H9 (cell line): ENCODE results near the gene RAP1B. TPM values are rescaled to one million over a fixed set of nuclear protein-coding genes. Genes with fewer than 3 reads are reported as not detected.

Experiments used
- DNase-seq: peaks from one replicate; pipeline ENCODE4 v3.0.0-alpha.2; 2017
- H2AFZ ChIP-seq: one replicate; pipeline ENCODE4 v1.6.1; 2013; ENCODE audit warnings: mild to moderate bottlenecking, low read length, control low read depth, moderate library complexity
- H2AK5ac ChIP-seq: 2 replicates; pipeline ENCODE4 v1.6.1; 2013; ENCODE audit warnings: low read length, control low read depth, mixed read lengths; ENCODE audit not compliant: insufficient read length
- H2BK120ac ChIP-seq: one replicate; pipeline ENCODE4 v1.6.1; 2013; ENCODE audit warnings: low read depth, mild to moderate bottlenecking, low read length, control low read depth, inconsistent platforms; ENCODE audit not compliant: poor library complexity, severe bottlenecking
- H2BK12ac ChIP-seq: 2 replicates; pipeline ENCODE4 v1.6.1; 2013; ENCODE audit warnings: low read length, control low read depth, mixed read lengths, low read depth; ENCODE audit not compliant: insufficient read length
- H2BK15ac ChIP-seq: 2 replicates; pipeline ENCODE4 v1.6.1; 2013; ENCODE audit warnings: low read depth, low read length, control low read depth
- H2BK20ac ChIP-seq: one replicate; pipeline ENCODE4 v1.6.1; 2013; ENCODE audit warnings: low read depth, mild to moderate bottlenecking, low read length, control low read depth, inconsistent platforms; ENCODE audit not compliant: poor library complexity, severe bottlenecking
- H2BK5ac ChIP-seq: 2 replicates; pipeline ENCODE4 v1.6.1; 2013; ENCODE audit warnings: low read length, control low read depth, mixed read lengths; ENCODE audit not compliant: insufficient read length
- H3K14ac ChIP-seq: 2 replicates; pipeline ENCODE4 v1.6.1; 2013; ENCODE audit warnings: low read length, control low read depth; ENCODE audit not compliant: insufficient read depth
- H3K18ac ChIP-seq: 2 replicates; pipeline ENCODE4 v1.6.1; 2013; ENCODE audit warnings: low read depth, mild to moderate bottlenecking, mixed read lengths, low read length, control low read depth; ENCODE audit not compliant: insufficient read length
- H3K23ac ChIP-seq: 2 replicates; pipeline ENCODE4 v1.6.1; 2013; ENCODE audit warnings: low read length, control low read depth, mixed read lengths, low read depth; ENCODE audit not compliant: insufficient read length
- H3K23me2 ChIP-seq: 2 replicates; pipeline ENCODE4 v1.6.1; 2013; ENCODE audit warnings: low read depth, mild to moderate bottlenecking, mixed read lengths, low read length, control low read depth; ENCODE audit not compliant: insufficient read length, poor library complexity, severe bottlenecking
- H3K27ac ChIP-seq: 2 replicates; pipeline ENCODE4 v1.5.1; 2013; ENCODE audit warnings: low read length, control low read depth, mixed read lengths, low read depth; ENCODE audit not compliant: insufficient read length
- H3K27me3 ChIP-seq: 2 replicates; pipeline ENCODE4 v1.6.1; 2013; ENCODE audit warnings: low read length, control low read depth, inconsistent platforms; ENCODE audit not compliant: insufficient read depth
- H3K4ac ChIP-seq: 2 replicates; pipeline ENCODE4 v1.6.1; 2013; ENCODE audit warnings: low read depth, mild to moderate bottlenecking, control low read depth, inconsistent platforms, low read length, moderate library complexity
- H3K4me1 ChIP-seq: 2 replicates; pipeline ENCODE4 v1.6.1; 2013; ENCODE audit warnings: low read length, control low read depth, inconsistent platforms; ENCODE audit not compliant: insufficient read depth
- H3K4me2 ChIP-seq: 2 replicates; pipeline ENCODE4 v1.6.1; 2013; ENCODE audit warnings: low read length, control low read depth, mixed read lengths; ENCODE audit not compliant: insufficient read length, insufficient read depth
- H3K56ac ChIP-seq: 2 replicates; pipeline ENCODE4 v1.6.1; 2013; ENCODE audit warnings: low read depth, mild to moderate bottlenecking, mixed read lengths, low read length, control low read depth; ENCODE audit not compliant: insufficient read length
- H3K79me1 ChIP-seq: 2 replicates; pipeline ENCODE4 v1.6.1; 2013; ENCODE audit warnings: low read depth, mild to moderate bottlenecking, moderate library complexity, low read length, control low read depth, inconsistent platforms; ENCODE audit not compliant: insufficient read depth, poor library complexity, severe bottlenecking
- H3K79me2 ChIP-seq: 2 replicates; pipeline ENCODE4 v1.6.1; 2013; ENCODE audit warnings: low read length, control low read depth, inconsistent platforms; ENCODE audit not compliant: insufficient read depth
- H3K9ac ChIP-seq: 2 replicates; pipeline ENCODE4 v1.6.1; 2013; ENCODE audit warnings: low read length, control low read depth, mixed read lengths; ENCODE audit not compliant: insufficient read length; ENCODE audit errors: extremely low read depth
- H3K9me3 ChIP-seq: one replicate; pipeline ENCODE4 v1.6.1; 2013; ENCODE audit warnings: low read depth, low read length, inconsistent platforms; ENCODE audit not compliant: control insufficient read depth
- H3T11ph ChIP-seq: one replicate; pipeline ENCODE4 v1.6.1; 2013; ENCODE audit warnings: mild to moderate bottlenecking, low read length, control low read depth, inconsistent platforms
- H4K20me1 ChIP-seq: one replicate; pipeline ENCODE4 v1.6.1; 2013; ENCODE audit not compliant: control insufficient read depth, insufficient read length, insufficient read depth
- H4K5ac ChIP-seq: 2 replicates; pipeline ENCODE4 v1.6.1; 2013; ENCODE audit warnings: low read depth, mild to moderate bottlenecking, mixed read lengths, low read length, control low read depth; ENCODE audit not compliant: insufficient read length
- H4K8ac ChIP-seq: replicated peaks from 2 replicates; pipeline ENCODE4 v1.6.1; 2013; ENCODE audit warnings: low read length, control low read depth, mixed read lengths, low read depth; ENCODE audit not compliant: insufficient read length
- H4K91ac ChIP-seq: 2 replicates; pipeline ENCODE4 v1.6.1; 2013; ENCODE audit warnings: low read depth, mild to moderate bottlenecking, moderate library complexity, mixed read lengths, low read length, control low read depth; ENCODE audit not compliant: insufficient read length
- H3K27ac Mint-ChIP-seq, 3 experiments: 2 replicates in 2 of 3; 3 replicates in 1 of 3; pipeline ENCODE4 v1.8.0; 2020 to 2021; ENCODE audit warnings: mixed read lengths in 3 of 3, mild to moderate bottlenecking in 1 of 3, moderate library complexity in 1 of 3
- H3K27me3 Mint-ChIP-seq: 2 replicates; pipeline ENCODE4 v1.8.0; 2021; ENCODE audit warnings: low read depth, mild to moderate bottlenecking, moderate library complexity, mixed read lengths
- H3K36me3 Mint-ChIP-seq, 3 experiments: 2 replicates in 2 of 3; 3 replicates in 1 of 3; pipeline ENCODE4 v1.8.0; 2020 to 2021; ENCODE audit warnings: low read depth in 3 of 3, mixed read lengths in 3 of 3; ENCODE audit not compliant: insufficient read depth in 1 of 3
- H3K4me1 Mint-ChIP-seq, 2 experiments: 2 replicates each; pipeline ENCODE4 v1.8.0; 2020; ENCODE audit warnings: mixed read lengths in 2 of 2
- H3K4me3 Mint-ChIP-seq, 2 experiments: 2 replicates in 1 of 2; 3 replicates in 1 of 2; pipeline ENCODE4 v1.8.0; 2020 to 2021; ENCODE audit warnings: mild to moderate bottlenecking in 2 of 2, mixed read lengths in 2 of 2, moderate library complexity in 1 of 2
- H3K9me3 Mint-ChIP-seq, 2 experiments: 2 replicates in 1 of 2; 3 replicates in 1 of 2; pipeline ENCODE4 v1.8.0; 2020; ENCODE audit warnings: mild to moderate bottlenecking in 2 of 2, mixed read lengths in 2 of 2, moderate library complexity in 1 of 2
- WGBS: extraction: QIAGEN DNeasy Blood & Tissue Kit; methylation state at CpG from one replicate; pipeline ENCODE4 v1.1.7; 2013; ENCODE audit warnings: missing lambda C conversion rate, low lambda C conversion rate, mixed read lengths; ENCODE audit not compliant: insufficient read length; ENCODE audit errors: extremely low coverage; 5-methylcytosine and 5-hydroxymethylcytosine counted together
- total RNA-seq: library from RNA; stranded (reverse); gene quantifications from 2 replicates; pipeline ENCODE4 v1.2.1, GENCODE V29; 2021
- TF ChIP-seq, protein P1 (sequence below): fragments of 200-600 bp; sonication (generic); conservative IDR thresholded peaks from 3 replicates; pipeline ENCODE4 v1.8.0; 2021; ENCODE audit warnings: antibody characterized with exemption, mild to moderate bottlenecking

Gene RAP1B
- total RNA-seq, 1 experiment from 2014 or later, result 97.7 TPM

DNA sequence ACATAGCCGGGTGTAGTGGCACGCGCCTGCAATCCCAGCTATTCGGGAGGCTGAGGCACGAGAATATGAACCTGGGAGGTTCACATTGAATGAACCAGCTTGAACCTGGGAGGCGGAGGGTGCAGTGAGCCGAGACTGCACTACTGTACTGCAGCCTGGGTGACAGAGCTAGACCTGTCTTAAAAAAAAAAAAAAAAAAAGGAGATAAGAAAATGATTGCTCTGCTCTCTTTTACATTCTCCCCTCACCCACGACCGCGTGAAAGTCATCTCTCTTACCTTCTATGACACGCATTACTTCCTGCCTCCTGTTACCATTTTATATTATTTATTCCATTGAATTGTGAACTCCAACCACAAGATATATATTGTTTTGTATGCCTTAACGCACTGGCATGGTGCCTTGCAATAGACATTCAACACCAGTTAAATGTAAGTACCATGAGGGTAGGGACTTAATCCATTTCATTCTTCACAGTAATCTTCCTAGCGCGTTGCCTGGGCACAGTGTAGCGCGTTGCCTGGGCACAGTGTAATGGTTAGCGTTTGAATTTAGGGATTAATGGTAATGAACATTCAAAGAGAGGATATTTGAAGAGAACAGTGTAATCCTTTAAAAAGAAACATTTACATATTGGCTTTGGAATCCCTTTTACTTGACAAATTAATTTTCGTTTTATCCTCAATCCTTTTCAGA lies 2.7 kb downstream of the RAP1B start:
- H3K14ac ChIP-seq, result no peak overlapping the region
- H3K4me2 ChIP-seq, result no peak overlapping the region
- no peak overlapping the region for H4K5ac ChIP-seq
- no peak overlapping the region for H4K91ac ChIP-seq
- no peak overlapping the region for H3T11ph ChIP-seq
- H2BK120ac ChIP-seq, result no peak overlapping the region
- H2AFZ ChIP-seq, result no peak overlapping the region
- no CpG with 5 or more reads among the region's 18 CpGs for WGBS
- H3K18ac ChIP-seq, result no peak overlapping the region
- Mint-ChIP-seq H3K4me1 (peaks cover 33 to 39% of the 10 kb centered on the region in 2 experiments), H3K36me3 (peaks cover 8 to 16% (median 8%) of the 10 kb centered on the region in 3 experiments; a peak in 6 of 7 replicates), H3K27me3 (no peaks in the 10 kb centered on the region), H3K9me3 (no peaks in the 10 kb centered on the region; a peak in 2 of 5 replicates), H3K27ac (peak overlapping the region in 1 of 3 experiments; percentile 65; a peak in 2 of 7 replicates), H3K4me3 (peak overlapping the region; percentile 47 to 89; a peak in 4 of 5 replicates)
- H2AK5ac ChIP-seq, result no peak overlapping the region
- no peak overlapping the region for H2BK12ac ChIP-seq
- peaks cover 6% of the 10 kb centered on the region for H3K79me1 ChIP-seq
- H3K27ac ChIP-seq, result no peak overlapping the region
- peak overlapping the region; percentile 28 for H2BK20ac ChIP-seq
- H3K23me2 ChIP-seq, result no peaks in the 10 kb centered on the region
- no peak overlapping the region for H2BK5ac ChIP-seq
- H3K4me1 ChIP-seq, result no peaks in the 10 kb centered on the region
- no peak overlapping the region for H2BK15ac ChIP-seq
- no peaks in the 10 kb centered on the region for H4K20me1 ChIP-seq
- peaks cover 37% of the 10 kb centered on the region; the same call in 1 of the 2 replicates for H3K79me2 ChIP-seq
- no peak overlapping the region for H3K56ac ChIP-seq
- no peaks in the 10 kb centered on the region for H3K9me3 ChIP-seq
- no peak overlapping the region for H3K9ac ChIP-seq
- H3K23ac ChIP-seq, result no peak overlapping the region
- no peaks in the 10 kb centered on the region for H3K27me3 ChIP-seq
- no peak for DNase-seq
- no peak overlapping the region for H4K8ac ChIP-seq
- TF ChIP-seq, protein P1, sequence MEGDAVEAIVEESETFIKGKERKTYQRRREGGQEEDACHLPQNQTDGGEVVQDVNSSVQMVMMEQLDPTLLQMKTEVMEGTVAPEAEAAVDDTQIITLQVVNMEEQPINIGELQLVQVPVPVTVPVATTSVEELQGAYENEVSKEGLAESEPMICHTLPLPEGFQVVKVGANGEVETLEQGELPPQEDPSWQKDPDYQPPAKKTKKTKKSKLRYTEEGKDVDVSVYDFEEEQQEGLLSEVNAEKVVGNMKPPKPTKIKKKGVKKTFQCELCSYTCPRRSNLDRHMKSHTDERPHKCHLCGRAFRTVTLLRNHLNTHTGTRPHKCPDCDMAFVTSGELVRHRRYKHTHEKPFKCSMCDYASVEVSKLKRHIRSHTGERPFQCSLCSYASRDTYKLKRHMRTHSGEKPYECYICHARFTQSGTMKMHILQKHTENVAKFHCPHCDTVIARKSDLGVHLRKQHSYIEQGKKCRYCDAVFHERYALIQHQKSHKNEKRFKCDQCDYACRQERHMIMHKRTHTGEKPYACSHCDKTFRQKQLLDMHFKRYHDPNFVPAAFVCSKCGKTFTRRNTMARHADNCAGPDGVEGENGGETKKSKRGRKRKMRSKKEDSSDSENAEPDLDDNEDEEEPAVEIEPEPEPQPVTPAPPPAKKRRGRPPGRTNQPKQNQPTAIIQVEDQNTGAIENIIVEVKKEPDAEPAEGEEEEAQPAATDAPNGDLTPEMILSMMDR, result no peak
- H3K4ac ChIP-seq, result no peak overlapping the region
